Osteoblast (primary cell): ENCODE results near the gene DCDC1. TPM values are rescaled to one million over a fixed set of nuclear protein-coding genes. Genes with fewer than 3 reads are reported as not detected.
A peak's percentile ranks its signal among the peaks of the same experiment; 100 is the strongest.

Experiments
- DNase-seq: peaks from one replicate; pipeline ENCODE4 v3.0.0; 2011; ENCODE audit warnings: low spot score, mixed read lengths; ENCODE audit not compliant: insufficient read length; ENCODE audit errors: missing footprints
- H2AFZ ChIP-seq: 2 replicates; pipeline ENCODE4 v1.6.0; 2011; ENCODE audit warnings: mild to moderate bottlenecking, low read length
- H3K27ac ChIP-seq: 2 replicates; pipeline ENCODE4 v1.5.1; 2011; ENCODE audit warnings: mild to moderate bottlenecking, low read depth, low read length, moderate library complexity
- H3K27me3 ChIP-seq: 2 replicates; pipeline ENCODE4 v1.6.0; 2012; ENCODE audit warnings: mild to moderate bottlenecking, control low read depth, inconsistent platforms, low read length, moderate library complexity; ENCODE audit not compliant: insufficient read depth
- H3K36me3 ChIP-seq: 2 replicates; pipeline ENCODE4 v1.5.1; 2011; ENCODE audit warnings: mild to moderate bottlenecking, low read length, control low read depth, moderate library complexity; ENCODE audit not compliant: insufficient read depth
- H3K4me1 ChIP-seq: 2 replicates; pipeline ENCODE4 v1.5.1; 2011; ENCODE audit warnings: mild to moderate bottlenecking, low read length, control low read depth, moderate library complexity; ENCODE audit not compliant: insufficient read depth
- H3K4me2 ChIP-seq: 2 replicates; pipeline ENCODE4 v1.6.0; 2011; ENCODE audit warnings: mild to moderate bottlenecking, low read length; ENCODE audit not compliant: insufficient read depth
- H3K4me3 ChIP-seq: fragments of 200-600 bp; sonication (generic); 3 replicates; pipeline ENCODE4 v1.5.1; 2012; ENCODE audit warnings: mild to moderate bottlenecking, low read length, inconsistent platforms; ENCODE audit not compliant: insufficient read depth
- H3K79me2 ChIP-seq: 2 replicates; pipeline ENCODE4 v1.6.0; 2012; ENCODE audit warnings: mild to moderate bottlenecking, low read length, control low read depth, inconsistent platforms; ENCODE audit not compliant: insufficient read depth
- H3K9me3 ChIP-seq: 2 replicates; pipeline ENCODE4 v1.5.1; 2011; ENCODE audit warnings: low read depth, low read length, control low read depth
- H4K20me1 ChIP-seq: 2 replicates; pipeline ENCODE4 v1.6.0; 2012; ENCODE audit warnings: mild to moderate bottlenecking, low read length, control low read depth; ENCODE audit not compliant: insufficient read depth
- total RNA-seq: library from RNA; depleted of rRNA; stranded (reverse); fragments of >200 nt; gene quantifications from 2 replicates; pipeline ENCODE4 v1.2.3, GENCODE V29; 2012
- TF ChIP-seq, protein P1 (sequence below): IDR thresholded peaks from 2 replicates; pipeline ENCODE4 v1.5.1; 2011; ENCODE audit warnings: mild to moderate bottlenecking, low read depth, low read length, moderate library complexity; ENCODE audit errors: extremely low read depth

Gene DCDC1, protein sequence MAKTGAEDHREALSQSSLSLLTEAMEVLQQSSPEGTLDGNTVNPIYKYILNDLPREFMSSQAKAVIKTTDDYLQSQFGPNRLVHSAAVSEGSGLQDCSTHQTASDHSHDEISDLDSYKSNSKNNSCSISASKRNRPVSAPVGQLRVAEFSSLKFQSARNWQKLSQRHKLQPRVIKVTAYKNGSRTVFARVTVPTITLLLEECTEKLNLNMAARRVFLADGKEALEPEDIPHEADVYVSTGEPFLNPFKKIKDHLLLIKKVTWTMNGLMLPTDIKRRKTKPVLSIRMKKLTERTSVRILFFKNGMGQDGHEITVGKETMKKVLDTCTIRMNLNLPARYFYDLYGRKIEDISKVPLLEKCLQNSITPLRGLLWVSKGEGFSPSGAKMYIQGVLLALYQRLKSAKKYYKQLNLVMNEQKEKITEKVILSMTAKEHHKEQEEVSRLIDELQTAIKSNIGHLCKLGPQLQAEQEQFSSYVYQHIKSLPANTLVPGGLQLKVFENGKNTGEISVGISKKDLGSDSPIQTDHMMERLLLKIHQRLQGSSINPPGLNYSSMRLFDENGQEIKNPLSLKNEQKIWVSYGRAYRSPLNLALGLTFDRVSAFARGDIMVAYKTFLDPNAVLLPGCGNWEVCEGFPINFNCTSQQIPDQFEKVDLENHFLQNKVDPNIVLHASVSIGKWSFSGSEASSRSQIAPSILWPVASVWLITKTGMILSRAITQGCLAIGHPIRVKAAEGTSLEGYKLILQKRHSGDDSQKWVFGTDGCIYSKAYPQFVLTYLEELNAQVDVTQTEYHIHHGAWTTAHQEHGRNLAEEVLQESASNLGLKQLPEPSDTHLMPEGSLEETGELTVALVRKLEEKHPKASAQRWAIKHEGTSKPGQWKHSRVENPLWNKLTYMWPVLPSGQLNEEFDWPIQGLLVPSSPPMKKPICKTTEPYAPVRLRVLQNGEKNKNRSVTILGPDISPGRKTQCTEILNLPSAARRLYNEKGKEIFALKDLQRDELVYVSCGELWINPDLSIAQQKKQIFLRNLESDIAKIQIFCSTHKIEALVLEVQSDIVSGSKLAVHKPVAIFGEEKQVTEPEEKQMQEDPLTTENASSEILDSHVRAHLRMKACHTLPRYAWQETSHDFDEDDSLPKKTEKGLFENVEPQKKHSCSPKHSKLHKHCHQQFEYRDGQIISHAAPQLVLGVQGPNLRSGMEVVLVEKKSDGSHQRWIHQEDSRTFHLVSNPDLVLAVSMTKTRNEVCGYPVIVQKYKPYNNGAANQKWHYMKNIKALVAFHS (N-terminal part only)
- 1.1 and 2.4 TPM in 2 replicates for total RNA-seq

DNA sequence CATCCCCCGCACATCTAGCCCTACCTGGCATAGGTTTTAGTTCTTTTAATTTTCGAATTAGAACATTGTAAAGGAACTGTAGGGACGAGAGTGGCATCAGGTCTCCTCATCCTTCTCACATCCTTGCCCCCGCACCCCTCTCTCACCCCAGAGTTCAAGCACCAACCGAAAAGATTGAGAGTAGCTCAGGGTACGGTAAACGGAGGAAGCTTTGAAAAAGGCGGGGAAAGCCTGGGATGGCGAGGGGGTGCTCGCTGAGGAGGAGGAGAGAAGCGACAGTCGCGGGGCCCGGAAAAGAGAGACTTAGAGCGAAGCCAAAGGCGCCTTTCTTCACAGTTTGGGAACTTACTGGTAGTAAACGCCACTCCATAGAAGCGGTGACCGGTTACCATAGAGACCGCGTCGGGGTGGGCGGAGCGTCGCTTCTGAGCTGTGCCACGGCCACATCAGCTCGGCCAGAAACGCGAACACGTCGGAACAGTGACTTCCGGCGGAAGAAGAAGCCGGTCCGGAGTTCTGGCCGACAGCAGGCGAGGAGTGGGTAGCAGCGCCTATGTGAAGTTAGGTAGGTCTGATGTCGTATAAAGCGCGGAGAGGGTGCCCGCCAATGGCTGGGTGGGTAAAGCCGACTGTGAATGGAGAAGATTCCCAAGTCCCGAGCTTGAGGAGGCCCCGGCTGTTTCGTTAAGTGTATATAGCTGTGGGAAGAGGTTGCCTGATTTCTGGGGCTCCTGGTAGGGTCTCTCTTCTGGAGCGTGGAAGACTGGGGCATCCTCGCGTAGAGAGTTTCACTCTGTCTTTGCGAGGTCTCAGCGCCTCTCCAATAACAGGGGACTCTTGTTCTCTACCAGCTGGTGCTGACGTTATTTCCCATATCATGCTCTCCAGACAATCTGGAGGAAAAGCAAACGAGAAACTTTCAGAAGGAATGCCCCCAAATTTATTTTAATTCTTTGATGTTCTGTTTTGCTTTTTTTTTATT, at the start of gene DCDC1, which contains the start of gene DNAJC24:
Gene DCDC1, minus strand, starts transcription at position 392 of the 982 bp plus-strand sequence. CDS start 41,459 bp downstream, outside the sequence.
Gene DNAJC24, plus strand, starts transcription at position 513 of the 982 bp plus-strand sequence. CDS start 889 bp downstream, outside the sequence.
- Histone ChIP-seq H3K79me2 (peaks cover 23% of the 10 kb centered on the region), H3K27me3 (peaks cover 2% of the 10 kb centered on the region), H3K4me2 (peak within 1 kb of the TSS; percentile 99), H3K27ac (peak within 1 kb of the TSS; percentile 86), H3K4me3 (peak within 1 kb of the TSS; percentile 90), H3K9me3 (no peaks in the 10 kb centered on the region), H3K36me3 (no peaks in the 10 kb centered on the region), H2AFZ (peak within 1 kb of the TSS; percentile 100), H4K20me1 (no peaks in the 10 kb centered on the region), H3K4me1 (peaks cover 17% of the 10 kb centered on the region)
- DNase-seq = peak; percentile 88
- TF ChIP-seq, protein P1, sequence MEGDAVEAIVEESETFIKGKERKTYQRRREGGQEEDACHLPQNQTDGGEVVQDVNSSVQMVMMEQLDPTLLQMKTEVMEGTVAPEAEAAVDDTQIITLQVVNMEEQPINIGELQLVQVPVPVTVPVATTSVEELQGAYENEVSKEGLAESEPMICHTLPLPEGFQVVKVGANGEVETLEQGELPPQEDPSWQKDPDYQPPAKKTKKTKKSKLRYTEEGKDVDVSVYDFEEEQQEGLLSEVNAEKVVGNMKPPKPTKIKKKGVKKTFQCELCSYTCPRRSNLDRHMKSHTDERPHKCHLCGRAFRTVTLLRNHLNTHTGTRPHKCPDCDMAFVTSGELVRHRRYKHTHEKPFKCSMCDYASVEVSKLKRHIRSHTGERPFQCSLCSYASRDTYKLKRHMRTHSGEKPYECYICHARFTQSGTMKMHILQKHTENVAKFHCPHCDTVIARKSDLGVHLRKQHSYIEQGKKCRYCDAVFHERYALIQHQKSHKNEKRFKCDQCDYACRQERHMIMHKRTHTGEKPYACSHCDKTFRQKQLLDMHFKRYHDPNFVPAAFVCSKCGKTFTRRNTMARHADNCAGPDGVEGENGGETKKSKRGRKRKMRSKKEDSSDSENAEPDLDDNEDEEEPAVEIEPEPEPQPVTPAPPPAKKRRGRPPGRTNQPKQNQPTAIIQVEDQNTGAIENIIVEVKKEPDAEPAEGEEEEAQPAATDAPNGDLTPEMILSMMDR = no peak

DNA sequence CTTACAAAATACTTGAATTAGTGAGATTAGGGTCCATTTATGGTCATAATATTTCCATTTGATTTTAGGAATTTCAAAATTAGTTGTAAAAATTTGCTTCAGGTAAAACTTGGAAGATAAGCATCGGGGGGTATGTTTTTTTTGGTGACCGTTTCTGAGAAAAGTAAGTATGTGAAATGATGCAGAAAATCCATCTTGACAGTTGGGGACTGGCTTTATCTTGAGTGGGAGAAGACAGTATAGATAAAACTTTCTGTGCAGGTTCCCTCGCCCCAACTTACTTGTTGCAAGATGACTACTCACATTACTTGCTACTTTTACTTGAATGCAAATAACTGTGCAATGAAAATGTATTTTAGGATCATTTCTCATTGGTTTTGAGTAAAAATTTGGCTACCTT, 49.6 kb upstream of the DCDC1 start:
- no peak for DNase-seq

DNA sequence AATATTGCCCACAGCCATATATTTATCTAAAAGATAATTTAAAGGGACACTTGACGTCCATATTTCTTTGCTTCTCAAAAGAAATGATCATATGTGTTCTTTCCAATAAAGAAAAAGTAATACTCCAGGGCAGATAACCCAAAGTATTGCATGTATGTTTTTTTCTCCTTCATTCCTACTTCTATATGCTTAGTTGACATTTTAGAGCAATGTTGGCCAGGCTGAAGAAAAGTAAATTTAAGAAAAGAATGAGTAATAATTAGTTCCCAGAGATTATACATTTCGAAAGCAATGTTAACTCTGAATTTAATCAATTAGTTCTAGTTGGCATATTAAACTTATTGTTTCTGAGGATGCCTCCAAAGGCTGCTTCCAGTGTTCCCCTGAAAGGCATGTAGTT, 48.3 kb upstream of the DCDC1 start:
- no peaks in the 10 kb centered on the region for H3K27me3 ChIP-seq
- no peaks in the 10 kb centered on the region for H3K9me3 ChIP-seq
- H3K79me2 ChIP-seq = no peaks in the 10 kb centered on the region
- H3K4me2 ChIP-seq = no peak overlapping the region
- H3K4me1 ChIP-seq = no peaks in the 10 kb centered on the region
- TF ChIP-seq, protein P1 = no peak
- H3K4me3 ChIP-seq = no peak overlapping the region
- H3K27ac ChIP-seq = no peak overlapping the region
- H2AFZ ChIP-seq = no peak overlapping the region
- no peak for DNase-seq
- no peaks in the 10 kb centered on the region for H3K36me3 ChIP-seq
- H4K20me1 ChIP-seq = peaks cover 3% of the 10 kb centered on the region

More for the DNA sequence above, 49.6 kb upstream of the DCDC1 start:
- no peak overlapping the region for H2AFZ ChIP-seq
- H3K27me3 ChIP-seq = no peaks in the 10 kb centered on the region
- H3K79me2 ChIP-seq = no peaks in the 10 kb centered on the region
- no peaks in the 10 kb centered on the region for H3K9me3 ChIP-seq
- TF ChIP-seq, protein P1 = no peak
- no peaks in the 10 kb centered on the region for H3K36me3 ChIP-seq
- no peak overlapping the region for H3K4me2 ChIP-seq
- no peak overlapping the region for H3K4me3 ChIP-seq
- no peaks in the 10 kb centered on the region for H3K4me1 ChIP-seq
- no peak overlapping the region for H3K27ac ChIP-seq
- H4K20me1 ChIP-seq = peaks cover 3% of the 10 kb centered on the region
